GM18511 (cell line): Measurements from ENCODE around the gene CRIM1.

Experiments used
- ATAC-seq: cut with Tn5 transposase; IDR thresholded peaks from one replicate; pipeline ENCODE4 v1.9.1; 2021; ENCODE audit warnings: mild to moderate bottlenecking, moderate library complexity; ENCODE audit not compliant: unreplicated experiment

The CRIM1 gene

DNA sequence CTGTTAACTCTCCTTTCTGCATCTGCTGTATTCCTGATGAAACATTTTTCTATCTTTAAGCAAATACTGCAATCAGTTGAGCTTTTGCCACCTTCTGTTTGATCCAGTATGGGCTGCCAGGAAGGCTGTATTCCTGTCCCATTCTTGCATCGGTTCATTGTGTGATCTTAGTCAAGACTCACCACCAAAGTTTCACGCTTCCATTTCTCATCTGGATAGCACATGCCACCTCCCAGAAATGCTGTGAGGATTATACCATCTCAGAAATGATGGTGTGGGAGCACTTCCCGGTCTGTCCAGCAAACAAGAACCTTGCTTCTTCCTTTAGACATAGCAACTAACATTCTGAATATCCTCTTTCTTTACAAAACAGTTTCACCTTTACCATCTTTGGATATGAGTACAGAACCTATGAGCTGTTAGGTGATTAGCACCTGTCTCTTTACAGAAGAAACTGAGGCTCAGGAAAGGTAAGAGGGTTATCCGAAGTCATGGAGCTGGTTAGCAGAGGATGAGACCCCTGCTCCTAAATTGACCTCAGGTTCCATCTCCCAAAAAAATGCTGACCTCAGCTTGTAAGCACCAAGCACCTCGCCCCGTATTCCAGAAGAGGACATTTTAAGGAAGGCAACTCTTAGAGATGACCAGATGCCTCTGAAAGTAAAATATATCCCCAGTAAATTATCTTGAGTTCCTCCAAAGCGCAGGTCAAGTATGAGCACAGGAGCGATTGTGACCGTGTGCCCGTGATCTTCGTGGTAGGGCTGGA is 185.6 kb downstream of the CRIM1 start:
- ATAC-seq: no peak

DNA sequence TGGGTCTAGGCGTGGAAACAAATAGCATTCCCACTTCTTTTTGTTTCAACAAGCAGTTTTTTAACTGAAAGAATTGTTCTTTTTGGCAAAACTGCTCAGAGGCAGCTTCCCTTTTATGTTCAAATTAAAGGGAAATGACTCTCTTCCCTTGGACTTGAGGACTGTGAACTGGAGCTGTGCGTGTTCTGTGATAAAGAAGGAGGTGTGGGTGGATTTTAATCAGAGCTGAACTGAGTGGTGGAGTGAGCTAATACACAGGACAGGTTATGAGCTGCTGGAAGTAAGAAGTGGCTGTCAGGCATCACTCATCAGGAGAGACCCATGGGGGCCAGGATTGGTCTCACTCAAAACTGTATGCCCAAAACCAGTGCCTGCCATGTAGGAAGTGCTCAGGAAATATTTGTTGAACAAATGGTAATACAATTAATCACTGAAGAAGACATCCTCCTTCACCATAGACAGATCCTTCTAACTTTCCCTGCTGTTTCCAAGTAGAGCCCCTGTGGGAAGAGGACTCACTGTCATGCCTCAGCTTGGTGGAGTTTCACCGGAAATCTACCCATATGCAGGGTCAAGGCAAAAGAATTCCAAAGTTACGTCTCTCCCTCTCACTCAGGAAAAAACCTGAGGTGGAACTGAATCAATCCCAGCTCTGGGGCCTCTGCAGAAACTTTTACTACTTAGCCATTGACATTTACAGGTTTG is 186.5 kb downstream of the CRIM1 start:
- no peak for ATAC-seq

DNA sequence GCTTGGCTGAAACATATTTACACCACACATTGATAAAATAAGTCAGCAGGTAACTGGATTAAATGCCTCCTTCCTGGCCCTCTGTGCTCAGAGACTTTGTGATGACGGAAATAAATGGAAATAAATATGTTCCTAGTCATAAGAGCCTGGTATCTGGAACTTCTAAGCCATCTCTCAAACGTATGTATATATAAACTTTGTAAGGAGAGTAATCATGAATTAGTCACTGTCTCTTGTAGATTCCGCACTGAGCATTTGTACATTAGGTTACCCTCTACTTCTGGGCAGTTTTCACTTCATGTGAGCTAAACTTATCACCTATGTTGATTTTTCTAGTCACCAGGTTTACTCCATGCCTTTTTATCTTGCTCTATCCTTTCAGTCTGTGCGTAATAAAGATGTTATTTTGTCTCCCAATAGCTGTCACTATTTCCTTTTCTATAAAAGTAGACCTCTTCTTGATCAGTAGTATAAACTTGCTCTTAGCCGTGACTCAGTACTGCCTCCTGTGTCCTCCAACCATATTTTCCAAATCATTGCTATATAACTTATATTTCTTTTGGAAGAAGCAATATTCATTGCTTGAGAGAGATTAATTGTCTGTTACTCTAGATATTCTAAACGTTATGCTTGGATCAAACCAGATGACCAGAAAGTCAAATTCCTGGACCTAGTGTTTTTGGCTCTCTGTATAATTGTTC is 189.2 kb downstream of the CRIM1 start:
- ATAC-seq: no peak

DNA sequence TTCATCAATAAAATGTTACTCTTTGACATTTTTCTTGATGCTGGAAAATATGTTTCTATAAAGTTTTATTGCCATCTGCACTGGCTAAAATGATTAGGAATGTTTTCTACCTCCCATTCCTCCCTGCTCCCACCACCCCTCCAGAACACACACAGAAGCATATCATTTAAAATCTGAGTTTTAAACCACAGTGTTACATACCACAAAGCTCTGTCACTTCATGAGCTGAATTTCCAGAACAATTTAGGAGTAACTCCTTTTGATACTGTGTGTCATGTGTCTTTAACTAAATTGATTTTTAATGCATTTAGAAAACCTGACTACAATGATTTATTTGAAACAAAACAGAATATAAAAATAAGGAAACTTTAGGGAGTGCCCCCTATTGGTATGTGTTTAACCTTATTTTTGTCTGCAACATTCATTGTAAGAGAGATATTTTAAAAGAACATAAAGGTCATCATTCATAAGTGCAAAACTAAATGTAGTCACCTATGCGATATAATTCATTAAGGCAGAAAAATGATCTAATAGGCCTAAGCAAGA is 190.4 kb downstream of the CRIM1 start:
- no peak for ATAC-seq

DNA sequence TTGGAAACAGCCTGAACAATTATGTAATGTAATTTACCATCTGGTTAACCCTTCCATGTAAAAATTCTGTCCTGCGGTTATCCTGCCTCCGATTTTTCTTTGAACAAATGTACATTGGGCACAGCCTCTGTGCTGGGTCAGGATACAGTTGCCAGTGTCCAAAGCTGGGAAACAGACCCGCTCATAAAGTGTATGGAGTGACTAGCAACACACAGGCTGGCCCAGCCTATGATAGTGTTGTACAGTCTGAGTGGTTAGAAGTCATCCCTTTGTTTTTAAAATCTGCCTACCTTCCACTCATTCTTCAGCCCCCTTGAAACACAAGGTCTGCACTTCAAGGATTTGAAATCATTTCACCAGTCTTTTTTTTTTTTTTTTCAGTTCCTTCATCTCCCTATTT is 192.3 kb downstream of the CRIM1 start:
- ATAC-seq: no peak

DNA sequence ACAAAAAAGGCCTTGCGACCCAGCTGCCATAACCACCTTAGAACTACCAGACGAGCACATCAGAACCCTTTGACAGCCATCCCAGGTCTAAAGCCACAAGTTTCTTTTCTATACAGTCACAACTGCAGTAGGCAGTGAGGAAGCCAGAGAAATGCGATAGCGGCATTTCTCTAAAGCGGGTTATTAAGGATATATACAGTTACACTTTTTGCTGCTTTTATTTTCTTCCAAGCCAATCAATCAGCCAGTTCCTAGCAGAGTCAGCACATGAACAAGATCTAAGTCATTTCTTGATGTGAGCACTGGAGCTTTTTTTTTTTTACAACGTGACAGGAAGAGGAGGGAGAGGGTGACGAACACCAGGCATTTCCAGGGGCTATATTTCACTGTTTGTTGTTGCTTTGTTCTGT is 193.6 kb downstream of the CRIM1 start:
- ATAC-seq: no peak

DNA sequence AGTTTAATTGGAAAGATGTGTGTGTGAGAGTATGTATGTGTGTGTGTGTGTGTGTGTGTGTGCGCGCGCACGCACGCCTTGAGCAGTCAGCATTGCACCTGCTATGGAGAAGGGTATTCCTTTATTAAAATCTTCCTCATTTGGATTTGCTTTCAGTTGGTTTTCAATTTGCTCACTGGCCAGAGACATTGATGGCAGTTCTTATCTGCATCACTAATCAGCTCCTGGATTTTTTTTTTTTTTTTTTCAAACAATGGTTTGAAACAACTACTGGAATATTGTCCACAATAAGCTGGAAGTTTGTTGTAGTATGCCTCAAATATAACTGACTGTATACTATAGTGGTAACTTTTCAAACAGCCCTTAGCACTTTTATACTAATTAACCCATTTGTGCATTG is 194.4 kb downstream of the CRIM1 start:
- ATAC-seq: no peak

DNA sequence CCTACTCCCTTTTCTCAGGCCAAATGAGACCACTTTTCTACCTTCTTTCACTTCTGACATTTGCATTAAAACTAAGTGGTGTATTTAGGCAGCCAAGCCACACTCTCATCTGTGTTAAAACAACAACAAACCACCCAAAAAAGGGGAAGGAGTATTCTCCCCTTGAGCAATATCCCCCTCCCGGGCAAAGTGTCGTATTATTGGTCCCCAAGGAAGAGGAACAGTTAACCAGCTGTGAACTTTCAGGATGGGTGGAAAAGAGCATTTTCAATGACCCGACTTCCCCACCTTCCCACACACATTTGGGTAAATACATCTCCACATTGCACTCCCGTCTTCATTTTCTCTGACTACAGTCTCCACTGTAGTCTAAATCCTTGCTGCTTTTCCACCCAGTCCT is 198.1 kb downstream of the CRIM1 start:
- ATAC-seq: no peak

DNA sequence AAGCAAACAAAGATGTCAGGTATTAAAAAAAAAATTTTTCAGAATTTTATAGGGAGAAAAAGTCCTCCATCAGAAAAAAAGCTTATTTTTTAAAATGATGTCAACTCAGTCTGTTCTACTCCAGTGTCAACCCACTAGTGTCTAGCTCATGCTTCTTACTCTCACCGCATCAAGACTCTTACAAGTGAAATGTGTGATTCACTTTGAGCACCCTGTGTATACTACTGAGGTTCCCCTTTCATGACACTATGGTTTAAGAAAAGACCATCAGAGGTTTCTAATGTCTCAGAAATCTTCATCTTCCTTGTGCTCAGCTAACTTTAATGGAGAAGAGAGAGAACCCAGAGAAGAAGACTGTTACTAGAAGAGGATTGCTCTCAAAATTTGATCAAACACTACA is 199.0 kb downstream of the CRIM1 start:
- no peak for ATAC-seq

DNA sequence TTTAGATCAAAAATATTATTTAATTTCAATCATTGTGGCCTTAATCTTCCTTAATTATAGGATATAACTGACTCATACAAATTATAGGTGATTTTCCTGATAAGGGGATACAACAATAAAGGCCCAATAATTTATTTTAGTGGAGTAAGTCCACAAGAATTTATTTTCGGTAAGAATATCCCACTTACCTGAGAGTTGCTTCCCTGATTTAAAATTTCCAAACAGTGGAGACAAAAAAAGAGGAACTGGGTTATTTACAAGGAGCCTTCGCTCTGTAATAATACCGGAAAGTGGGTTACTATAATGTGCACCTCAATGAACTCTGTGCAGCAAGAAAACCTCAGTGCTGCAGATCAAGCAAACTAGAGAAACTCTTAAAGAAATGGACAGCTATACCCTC is 200.2 kb downstream of the CRIM1 start:
- no peak for ATAC-seq

DNA sequence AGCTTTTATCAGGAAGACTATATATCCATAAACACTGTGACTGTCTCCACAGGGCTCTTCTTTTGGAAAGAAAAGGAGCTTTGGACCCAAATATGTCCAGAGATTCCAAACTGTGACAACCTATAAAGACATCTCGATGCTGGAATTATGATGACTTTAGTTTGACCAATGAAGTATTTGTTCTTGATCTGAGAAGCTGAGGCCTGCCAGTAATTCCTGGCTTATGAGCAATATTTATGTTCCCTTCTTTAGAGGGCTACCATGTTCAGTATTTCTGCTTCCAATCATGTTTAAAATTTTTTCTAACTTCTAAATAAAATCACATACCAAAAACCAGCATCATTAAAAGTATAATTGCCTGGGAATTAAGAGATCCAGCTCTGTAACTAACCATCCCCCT is 201.3 kb downstream of the CRIM1 start:
- no peak for ATAC-seq

DNA sequence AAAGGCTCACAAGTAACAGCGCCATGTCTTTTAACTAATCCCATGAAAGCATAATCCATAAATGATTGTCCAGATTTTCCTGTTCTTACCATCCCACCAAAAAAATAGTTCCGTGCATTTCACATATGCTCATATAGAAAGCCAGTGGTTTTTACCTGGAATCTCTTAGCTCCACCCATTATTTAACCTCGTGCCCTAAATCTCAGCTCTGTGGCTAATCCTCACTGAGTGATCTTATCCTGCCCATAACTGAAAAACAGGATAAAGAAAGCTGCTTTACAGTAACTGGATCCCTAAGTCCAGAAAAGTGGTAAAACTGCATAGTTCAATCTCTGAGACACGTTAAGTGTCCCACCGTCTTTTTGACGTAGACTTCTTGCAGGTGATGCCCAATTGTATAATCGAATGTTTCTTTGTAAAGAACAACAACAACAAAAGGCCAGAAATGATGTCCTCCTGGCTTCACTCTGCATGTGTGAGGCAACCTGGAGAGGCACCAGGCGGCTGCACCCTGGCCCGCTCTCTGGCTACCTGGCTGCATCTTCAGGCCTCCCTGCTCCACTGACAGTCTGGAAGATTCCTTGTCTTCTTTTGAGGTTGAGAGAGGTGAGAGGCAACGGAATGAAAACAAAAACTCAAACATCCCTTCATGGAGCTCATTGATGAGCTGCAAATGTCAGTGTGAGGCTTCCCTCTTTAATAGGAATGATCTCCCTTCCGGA is 203.8 kb downstream of the CRIM1 start:
- ATAC-seq: no peak

DNA sequence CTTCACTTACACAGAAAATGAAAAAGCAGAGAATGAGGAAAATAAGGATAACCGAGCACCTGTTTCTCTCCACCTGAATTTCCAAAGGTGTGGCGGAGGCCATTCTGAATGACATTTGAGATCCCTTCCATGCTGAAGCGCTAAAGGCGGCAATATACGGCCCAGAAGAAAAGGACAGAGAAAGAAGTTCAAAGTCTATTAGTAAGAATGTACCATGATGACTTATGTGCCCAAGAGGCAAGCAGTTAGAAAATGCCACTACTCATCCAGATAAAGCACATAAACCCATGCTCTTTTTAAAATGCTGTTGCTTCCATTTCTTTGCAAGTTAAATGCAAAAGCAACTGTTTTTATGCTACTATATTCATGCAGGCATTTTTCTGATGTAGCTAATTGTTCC is 205.1 kb downstream of the CRIM1 start:
- ATAC-seq: no peak

DNA sequence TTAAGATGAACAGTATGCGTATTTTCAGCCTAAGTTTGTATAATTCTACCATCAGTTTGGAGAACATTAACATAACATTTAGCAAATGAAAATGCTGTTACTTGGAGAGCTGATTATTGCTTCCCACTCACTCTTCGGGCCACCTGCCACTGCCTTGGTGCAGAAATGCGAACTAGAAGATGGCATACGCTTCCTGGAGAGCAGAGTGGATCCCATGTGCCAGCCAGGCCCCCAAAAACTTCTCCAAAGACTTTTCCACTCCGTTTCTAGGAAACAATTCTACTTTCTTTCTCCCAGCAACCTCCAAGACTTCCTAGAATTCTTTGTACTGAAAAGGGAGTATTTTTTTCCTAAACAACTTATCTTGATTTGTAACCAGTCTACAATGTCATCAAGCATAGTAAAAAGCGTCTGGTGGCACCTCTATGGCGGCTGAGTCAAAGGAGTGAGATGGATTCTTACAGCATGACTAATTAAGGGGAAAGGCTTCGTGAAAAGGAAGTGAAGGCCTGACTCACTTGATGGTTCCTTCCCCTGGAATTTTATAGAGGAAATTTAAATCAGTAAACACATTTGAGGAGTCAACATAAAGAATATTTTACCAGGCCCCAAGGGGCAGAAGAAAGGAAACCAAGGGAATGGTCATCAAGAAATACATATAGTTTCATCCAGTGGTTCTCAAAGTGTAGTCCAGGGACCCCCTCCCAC is 205.8 kb downstream of the CRIM1 start:
- ATAC-seq: no peak

DNA sequence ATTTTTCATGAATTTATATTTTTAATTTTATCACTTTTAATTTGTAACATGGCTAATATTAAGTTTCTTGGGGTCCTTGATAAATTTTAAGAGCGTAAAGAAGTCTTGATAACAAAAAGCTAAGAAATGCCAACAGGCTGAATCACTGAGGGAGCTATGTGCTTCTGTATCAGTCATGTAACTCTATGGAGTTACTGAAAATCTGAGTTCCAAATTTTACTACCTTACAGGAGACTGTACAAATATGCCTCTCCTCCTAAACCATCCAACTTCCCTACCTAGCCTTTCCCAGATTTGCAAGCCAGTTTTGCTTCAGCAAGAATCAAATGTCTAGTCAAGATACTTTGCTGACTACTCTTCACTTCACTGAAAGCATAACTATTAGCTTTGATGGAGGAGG is 206.7 kb downstream of the CRIM1 start:
- no peak for ATAC-seq

DNA sequence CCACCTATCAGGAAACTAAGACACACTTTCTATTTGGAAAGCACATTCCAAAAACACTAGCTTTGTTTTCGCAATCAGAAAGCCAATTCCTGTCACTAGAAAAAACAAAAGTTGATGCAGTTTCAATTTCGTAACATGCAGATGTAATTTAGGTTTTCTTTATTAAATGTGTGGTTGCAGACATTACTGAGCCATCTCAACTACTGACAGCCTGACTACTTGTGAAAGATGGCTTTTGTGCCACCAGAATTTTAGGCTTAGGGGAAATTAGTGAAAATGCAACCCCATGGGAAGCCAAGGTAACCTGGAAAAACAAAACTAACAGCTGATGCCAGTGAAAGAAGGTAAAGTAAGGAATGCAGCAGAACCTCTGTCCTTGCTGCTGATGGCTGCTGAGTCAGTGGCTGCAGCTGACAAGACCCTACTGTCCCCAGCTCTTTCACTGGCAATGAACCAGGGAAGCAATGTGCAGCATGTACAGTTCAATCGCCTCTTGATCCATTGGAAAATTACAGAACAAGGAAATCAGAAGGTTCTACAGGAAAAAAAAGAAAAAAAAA is 207.5 kb downstream of the CRIM1 start:
- ATAC-seq: no peak

DNA sequence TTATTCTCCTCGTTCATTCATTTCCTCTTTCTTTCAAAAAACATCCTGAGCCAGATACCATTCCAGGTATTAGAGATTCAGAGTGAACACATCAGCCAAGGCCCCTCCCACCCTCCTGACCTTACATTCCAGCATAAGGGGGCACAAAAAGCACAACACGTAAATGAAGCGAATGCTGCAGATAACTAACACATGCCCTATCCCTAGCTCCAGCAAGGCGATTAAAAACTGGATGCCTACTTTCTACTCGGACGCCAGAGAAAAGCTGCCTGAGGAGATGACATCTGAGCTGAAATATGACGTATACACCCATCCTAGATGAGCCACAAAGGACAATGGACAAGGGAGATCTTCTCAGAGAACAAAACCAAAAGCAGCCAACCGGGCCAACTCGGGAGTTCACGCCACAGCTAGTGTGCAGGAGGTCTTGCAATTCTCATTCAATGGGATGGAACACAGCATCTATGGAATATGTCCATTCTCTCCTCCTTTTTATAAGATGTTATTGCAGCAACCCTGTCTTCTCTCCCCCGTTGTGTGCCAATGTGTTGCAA is 208.9 kb downstream of the CRIM1 start:
- ATAC-seq: no peak

DNA sequence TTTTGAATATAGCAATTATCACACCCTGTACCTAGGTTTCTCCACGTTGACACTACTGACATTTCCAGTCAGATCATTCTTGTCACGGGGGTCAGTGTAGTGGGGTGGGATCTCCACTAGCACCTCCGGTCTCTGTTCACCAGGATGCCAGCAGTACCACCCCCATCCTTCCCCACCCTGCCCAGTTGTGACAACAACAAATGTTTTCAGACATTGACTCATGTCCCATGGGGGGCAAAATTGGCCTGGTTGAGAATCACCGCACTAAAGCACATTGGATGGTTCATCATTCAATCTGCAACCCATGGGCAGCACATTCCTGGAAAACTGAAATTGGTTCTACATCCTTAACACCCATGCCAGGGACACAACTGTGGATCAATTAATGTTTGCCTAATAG is 210.1 kb downstream of the CRIM1 start:
- no peak for ATAC-seq

DNA sequence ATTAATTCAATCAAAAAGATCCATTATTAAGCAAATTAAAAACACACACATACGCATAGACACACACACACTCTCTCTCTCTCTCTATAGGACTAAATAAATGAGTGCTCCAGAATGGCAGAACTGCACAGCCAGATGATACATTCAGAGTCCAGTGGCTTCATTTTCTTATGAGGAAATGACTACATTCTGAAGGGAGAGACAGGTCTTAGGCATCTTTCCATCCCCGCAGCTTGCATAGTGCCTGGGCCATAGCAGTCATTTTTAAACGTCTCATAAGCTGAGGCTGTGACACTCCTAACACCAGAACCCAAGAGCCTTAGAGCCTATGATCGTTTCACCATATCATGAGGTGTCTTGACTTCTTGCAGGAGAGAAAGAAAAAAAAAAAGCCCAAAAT is 211.3 kb downstream of the CRIM1 start:
- ATAC-seq: no peak
